ENCODE data around the gene FAM83E.
A peak's percentile ranks its signal among the peaks of the same experiment; 100 is the strongest.
"Not testable (repeated sequence)": the region's sequence is repeated elsewhere in the genome, so short reads cannot be mapped to it uniquely, and the experiment has no call there.

Gene FAM83E

DNA sequence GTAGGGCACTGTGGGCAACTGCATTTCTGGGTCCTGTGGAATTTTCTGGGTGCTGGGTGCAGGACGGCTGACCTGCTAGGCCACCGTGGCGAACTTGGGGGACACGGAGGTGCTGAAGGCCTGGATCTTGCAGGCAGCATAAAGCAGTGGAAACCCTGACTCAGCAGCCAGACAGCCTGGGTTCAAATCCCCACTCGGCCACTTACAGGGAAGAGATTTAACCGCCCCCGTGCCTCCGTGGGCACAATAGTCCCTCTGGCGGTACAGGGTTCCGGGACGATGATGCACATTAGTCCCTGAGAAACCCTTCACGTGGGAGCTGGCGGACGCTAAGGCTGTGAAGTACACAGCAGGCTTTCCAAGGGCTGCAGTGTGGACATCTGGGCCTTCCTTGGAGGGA is 3.0 kb downstream of the FAM83E start:
- no peak for DNase-seq (ENCODE audit: low read depth in 2 of 2)

- DNase-seq (ENCODE audit: low read depth in 2 of 2) = no peak
Observed at GRCh38 chr19:48609571-48610108, 5.2 kb downstream of the FAM83E start.

- no peak for DNase-seq (ENCODE audit: low read depth in 2 of 2)
Observed at GRCh38 chr19:48608798-48609263, 6.0 kb downstream of the FAM83E start.

GRCh38 chr19:48607359-48607755 is 7.5 kb downstream of the FAM83E start:
- no peak for DNase-seq (ENCODE audit: low read depth in 2 of 2)

- no peak for DNase-seq (ENCODE audit: low read depth in 2 of 2)
Observed at GRCh38 chr19:48606463-48607358, 8.2 kb downstream of the FAM83E start, which contains the start of gene SPACA4. SPACA4 (plus strand) TSS chr19:48606742; CDS start chr19:48606979, 237 bp downstream.

GRCh38 chr19:48603850-48604249 is 11.0 kb downstream of the FAM83E start:
- DNase-seq (ENCODE audit: low read depth in 2 of 2) = no peak

DNA sequence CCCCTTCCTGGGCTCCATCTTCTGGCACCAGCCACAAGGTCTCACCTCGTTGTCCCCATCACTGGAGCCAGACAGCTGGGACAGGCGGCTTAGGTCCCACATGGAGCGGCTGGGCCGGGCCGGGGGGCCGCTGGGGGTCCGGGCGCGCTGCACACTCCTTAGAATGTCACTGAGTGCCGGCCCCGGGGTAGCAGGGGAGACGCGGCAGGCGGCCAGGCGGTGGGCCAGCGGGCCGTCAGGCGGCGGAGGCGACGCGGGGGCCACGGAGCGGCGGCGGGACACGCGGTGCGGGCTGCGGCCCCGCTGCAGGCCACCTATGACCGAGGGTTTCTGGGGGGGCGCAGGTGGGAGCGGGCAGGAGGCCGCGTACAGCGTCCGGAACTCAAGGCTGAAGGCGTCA is 11.4 kb downstream of the FAM83E start:
- no peak for DNase-seq (ENCODE audit: low read depth in 2 of 2)

- no peak for DNase-seq (ENCODE audit: low read depth in 2 of 2)
Observed at GRCh38 chr19:48603001-48603400, 11.9 kb downstream of the FAM83E start.

DNA sequence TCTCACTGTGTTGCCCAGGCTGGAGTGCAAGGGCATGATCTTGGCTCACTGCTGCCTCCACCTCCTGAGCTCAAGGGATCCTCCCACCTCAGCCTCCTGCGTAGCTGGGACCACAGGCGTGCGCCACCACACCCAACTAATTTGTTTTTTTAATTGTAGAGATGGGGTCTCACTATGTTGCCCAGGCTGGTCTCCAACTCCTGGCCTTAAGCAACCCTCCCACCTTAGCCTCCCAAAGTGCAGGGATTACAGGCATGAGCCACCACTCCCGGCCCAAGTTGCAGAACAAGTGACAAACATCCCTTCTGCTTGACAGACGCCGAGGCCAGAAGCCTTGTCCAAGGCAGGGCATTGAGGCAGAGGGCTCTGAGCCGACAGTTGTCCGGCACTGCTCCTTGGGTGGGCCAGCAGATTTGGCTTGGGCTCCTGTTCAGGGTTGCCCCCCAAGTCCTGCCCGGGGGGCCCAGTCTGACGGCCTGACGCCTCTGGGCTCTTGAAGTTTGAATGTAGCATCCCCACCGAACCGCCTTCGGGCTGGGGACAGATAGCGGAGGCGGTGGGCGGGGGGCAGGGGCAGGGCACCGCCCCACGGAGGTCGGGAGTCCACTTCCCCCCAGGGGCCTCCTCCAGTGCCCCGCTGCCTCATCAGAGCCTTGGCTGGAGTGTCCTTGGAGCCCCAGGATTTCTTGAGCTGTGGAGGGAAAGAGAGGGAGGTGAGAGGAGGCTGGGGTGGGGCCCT is 14.0 kb downstream of the FAM83E start:
- no peak for DNase-seq (ENCODE audit: low read depth in 2 of 2)

DNA sequence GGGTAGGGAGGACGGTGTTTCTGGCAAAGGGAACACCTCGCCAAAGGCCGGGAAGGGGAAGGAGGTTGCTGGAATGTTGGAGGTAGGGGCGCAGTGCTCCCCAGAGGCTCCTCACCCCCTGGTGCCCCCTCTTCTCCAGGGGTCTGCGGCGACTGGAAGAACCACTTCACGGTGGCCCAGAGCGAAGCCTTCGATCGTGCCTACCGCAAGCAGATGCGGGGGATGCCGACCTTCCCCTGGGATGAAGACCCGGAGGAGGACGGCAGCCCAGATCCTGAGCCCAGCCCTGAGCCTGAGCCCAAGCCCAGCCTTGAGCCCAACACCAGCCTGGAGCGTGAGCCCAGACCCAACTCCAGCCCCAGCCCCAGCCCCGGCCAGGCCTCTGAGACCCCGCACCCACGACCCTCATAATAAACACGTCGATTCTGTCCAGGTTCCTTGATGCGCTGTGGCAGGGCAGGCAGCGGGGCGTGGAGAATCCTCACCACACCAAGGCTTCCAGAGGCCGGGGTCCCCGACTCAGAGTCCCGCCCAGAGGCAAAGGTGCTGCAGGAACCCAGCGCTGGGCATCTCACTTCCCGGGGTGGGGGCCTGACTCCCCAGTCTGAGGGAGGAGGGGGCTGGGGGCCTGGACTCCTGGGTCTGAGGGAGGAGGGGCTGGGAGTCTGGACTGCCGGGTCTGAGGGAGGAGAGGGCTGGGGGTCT is 15.7 kb downstream of the FAM83E start:
- DNase-seq (ENCODE audit: low read depth in 2 of 2) = no peak

- DNase-seq (ENCODE audit: low read depth in 2 of 2) = no peak
Observed at GRCh38 chr19:48596679-48597465, 18.0 kb downstream of the FAM83E start.

GRCh38 chr19:48596237-48596636 is 18.6 kb downstream of the FAM83E start:
- DNase-seq (ENCODE audit: low read depth in 2 of 2) = no peak

- DNase-seq (ENCODE audit: low read depth in 2 of 2) = no peak
Observed at GRCh38 chr19:48595833-48596232, 19.0 kb downstream of the FAM83E start.

- DNase-seq (ENCODE audit: low read depth in 2 of 2) = no peak
Observed at GRCh38 chr19:48595171-48595570, 19.7 kb downstream of the FAM83E start.

DNA sequence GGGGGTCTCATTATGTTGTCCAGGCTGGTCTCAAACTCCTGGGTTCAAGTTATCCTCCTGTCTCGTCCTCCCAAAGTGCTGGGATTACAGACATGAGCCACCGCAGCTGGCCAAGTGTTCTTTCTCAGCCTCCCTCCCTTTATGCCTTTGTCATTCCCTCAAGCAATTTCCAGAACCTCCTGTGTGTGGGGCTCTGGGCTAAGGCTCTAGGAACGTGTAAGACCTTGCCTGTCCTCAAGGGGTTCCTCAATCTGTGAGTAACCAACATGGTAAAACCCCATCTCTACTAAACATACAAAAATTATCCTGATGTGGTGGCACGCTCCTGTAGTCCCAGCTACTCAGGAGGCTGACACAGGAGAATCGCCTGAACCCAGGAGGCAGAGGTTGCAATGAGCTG is 23.9 kb downstream of the FAM83E start:
- no peak for DNase-seq (ENCODE audit: low read depth in 2 of 2)

DNA sequence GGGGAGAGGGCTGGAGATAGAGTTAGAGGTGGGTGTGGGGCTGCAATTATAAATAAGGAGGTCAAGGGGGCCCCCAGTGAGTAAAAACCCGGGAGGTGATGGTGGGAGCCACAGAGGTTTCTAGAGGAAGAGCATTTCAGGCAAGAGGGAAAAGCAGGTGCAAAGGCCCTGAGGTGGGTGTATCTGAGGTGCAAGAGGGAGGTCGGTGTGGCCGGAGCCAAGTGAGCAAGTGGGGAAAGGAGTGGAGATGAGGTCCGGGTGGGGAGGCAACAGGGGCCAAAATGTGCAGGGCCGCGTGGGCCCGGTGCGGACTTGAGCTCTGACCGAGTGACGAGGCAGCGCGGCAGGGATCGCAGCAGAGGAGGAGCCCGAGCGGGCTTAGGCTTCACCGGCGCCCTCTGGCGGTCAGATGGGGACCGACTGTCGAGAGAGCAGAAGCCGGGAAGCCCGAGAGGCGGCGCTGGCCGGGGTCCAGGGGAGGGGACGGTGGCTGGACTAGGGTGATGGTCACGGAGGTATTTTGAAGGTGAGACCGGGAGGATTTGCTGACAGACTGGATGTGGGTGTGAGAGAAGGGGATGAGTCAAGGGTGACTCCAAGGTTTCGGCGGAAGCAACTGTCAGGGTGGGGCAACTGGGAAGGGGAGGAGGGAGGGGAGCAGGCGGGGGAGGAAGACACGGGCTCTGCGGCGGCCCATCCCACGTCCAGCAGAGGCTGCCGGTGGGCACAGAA is 26.0 kb downstream of the FAM83E start:
- DNase-seq (ENCODE audit: low read depth in 2 of 2) = peak; percentile 73 to 84

- no peak for DNase-seq (ENCODE audit: low read depth in 2 of 2)
Observed at GRCh38 chr19:48587387-48587786, 27.5 kb downstream of the FAM83E start.

GRCh38 chr19:48582168-48582567 is 32.7 kb downstream of the FAM83E start:
- no peak for DNase-seq (ENCODE audit: low read depth in 2 of 2)

GRCh38 chr19:48578891-48579290 is 36.0 kb downstream of the FAM83E start:
- DNase-seq (ENCODE audit: low read depth in 2 of 2) = no peak

DNA sequence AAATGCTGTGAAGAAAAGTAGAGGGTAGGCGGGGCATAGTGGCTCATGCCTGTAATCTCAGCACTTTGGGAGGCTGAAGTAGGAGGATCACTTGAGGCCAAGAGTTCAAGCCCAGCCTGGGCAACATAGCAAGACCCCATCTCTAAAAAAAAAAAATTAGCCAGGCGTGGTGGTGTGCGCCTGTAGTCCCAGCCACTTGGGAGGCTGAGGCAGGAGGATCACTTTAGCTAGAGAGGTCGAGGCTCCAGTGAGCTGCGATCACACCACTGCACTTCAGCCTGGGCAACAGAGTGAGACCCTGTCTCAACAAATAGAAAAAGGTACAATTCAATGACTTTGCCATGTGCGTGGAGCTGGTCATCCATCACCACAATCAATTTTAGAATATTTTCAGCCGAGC is 37.0 kb downstream of the FAM83E start:
- not testable (repeated sequence) for DNase-seq (ENCODE audit: low read depth in 2 of 2)

All from activated CD4-positive, alpha-beta T cell treated with anti-CD3 and anti-CD28 coated beads for 24 hours (primary cell).